H1 (cell line): ENCODE measurements around the gene MYPN. TPM values are rescaled to one million over a fixed set of nuclear protein-coding genes. Genes with fewer than 3 reads are reported as not detected.

Experiments
- CTCF ChIA-PET: fragments of 300-600 bp; sonication (Branson Sonifier 250); formaldehyde crosslinking; loops from one replicate; lab custom pipeline; 2021; ENCODE audit not compliant: partially characterized antibody; lab: Charles Lee
- POLR2A ChIA-PET: fragments of 300-600 bp; sonication (Branson Sonifier 250); formaldehyde crosslinking; loops from one replicate; lab custom pipeline; 2021; ENCODE audit warnings: inconsistent platforms; ENCODE audit not compliant: partially characterized antibody; lab: Charles Lee
- DNase-seq, 2 experiments: peaks; one replicate each; pipeline versions ENCODE4 v3.0.0 to v3.0.0-alpha.2; 2010 to 2022; ENCODE audit warnings: low spot score in 2 of 2, low read depth in 1 of 2, mixed read lengths in 1 of 2
- FAIRE-seq: peaks from 2 replicates; lab custom pipeline; 2011; peaks lifted over from hg19 to GRCh38; lab: Jason Lieb, UNC
- H2AFZ ChIP-seq: 2 replicates; pipeline ENCODE4 v1.8.1; 2012; ENCODE audit warnings: low read length, inconsistent platforms
- H2AK5ac ChIP-seq: 2 replicates; pipeline ENCODE4 v1.6.1; 2013; ENCODE audit warnings: low read depth, low read length
- H2BK120ac ChIP-seq: replicated peaks from 2 replicates; pipeline ENCODE3; 2013; ENCODE audit warnings: low read depth, low read length, inconsistent platforms
- H2BK12ac ChIP-seq: 2 replicates; pipeline ENCODE4 v1.6.1; 2013; ENCODE audit warnings: low read depth, low read length
- H2BK15ac ChIP-seq: 2 replicates; pipeline ENCODE4 v1.6.1; 2013; ENCODE audit warnings: low read length
- H2BK20ac ChIP-seq: 2 replicates; pipeline ENCODE4 v1.6.1; 2013; ENCODE audit warnings: low read length
- H2BK5ac ChIP-seq: 2 replicates; pipeline ENCODE4 v1.6.1; 2013; ENCODE audit warnings: low read depth, low read length
- H3K14ac ChIP-seq: 2 replicates; pipeline ENCODE4 v1.6.1; 2013; ENCODE audit warnings: inconsistent platforms; ENCODE audit not compliant: insufficient read length
- H3K18ac ChIP-seq: 2 replicates; pipeline ENCODE4 v1.6.1; 2013; ENCODE audit warnings: low read length; ENCODE audit errors: extremely low read depth
- H3K23ac ChIP-seq: 2 replicates; pipeline ENCODE4 v1.6.1; 2013; ENCODE audit warnings: inconsistent platforms; ENCODE audit not compliant: insufficient read length
- H3K23me2 ChIP-seq: 2 replicates; pipeline ENCODE4 v1.6.1; 2013; ENCODE audit warnings: low read depth, low read length
- H3K27ac ChIP-seq: 2 replicates; pipeline ENCODE4 v1.6.1; 2011; ENCODE audit warnings: low read depth, low read length, inconsistent platforms
- H3K27me3 ChIP-seq, 4 experiments: replicated peaks in 1 of 4; 1 replicate in 1 of 4; 2 replicates in 3 of 4; pipeline versions ENCODE4 v1.6.1 to v1.8.1; 2011 to 2013; ENCODE audit warnings: low read length in 3 of 4, mild to moderate bottlenecking in 3 of 4, inconsistent platforms in 2 of 4, mixed read lengths in 2 of 4, moderate library complexity in 1 of 4; ENCODE audit not compliant: control insufficient read depth in 3 of 4, insufficient read depth in 3 of 4; ENCODE audit errors: extremely low read depth in 1 of 4
- H3K36me3 ChIP-seq, 4 experiments: 2 replicates each; pipeline versions ENCODE4 v1.6.1 to v1.8.1; 2011 to 2013; ENCODE audit warnings: mild to moderate bottlenecking in 4 of 4, low read length in 3 of 4, moderate library complexity in 2 of 4, control low read depth in 1 of 4, inconsistent platforms in 1 of 4; ENCODE audit not compliant: insufficient read depth in 4 of 4, control insufficient read depth in 2 of 4
- H3K4ac ChIP-seq: replicated peaks from 2 replicates; pipeline ENCODE3; 2013; ENCODE audit warnings: low read length, low read depth, mixed read lengths, inconsistent platforms; ENCODE audit not compliant: insufficient read length
- H3K4me1 ChIP-seq, 4 experiments: replicated peaks in 1 of 4; 1 replicate in 1 of 4; 2 replicates in 3 of 4; pipeline versions ENCODE4 v1.6.1 to v1.8.1; 2011 to 2013; ENCODE audit warnings: low read length in 3 of 4, inconsistent platforms in 2 of 4, mixed read lengths in 1 of 4; ENCODE audit not compliant: insufficient read depth in 4 of 4, control insufficient read depth in 3 of 4
- H3K4me2 ChIP-seq, 2 experiments: 2 replicates each; pipeline versions ENCODE4 v1.6.1 to v1.8.1; 2011 to 2013; ENCODE audit warnings: low read depth in 2 of 2, low read length in 2 of 2, control low read depth in 1 of 2, inconsistent platforms in 1 of 2, mild to moderate bottlenecking in 1 of 2; ENCODE audit not compliant: insufficient read depth in 1 of 2
- H3K4me3 ChIP-seq, 4 experiments: fragments of 200-600, 300-600 bp in 1 of 4; sonication (generic), shearing (Covaris generic), sonication (Bioruptor Twin) in 1 of 4; 2 replicates each; pipeline versions ENCODE4 v1.5.1 to v1.8.1; 2011 to 2016; ENCODE audit warnings: low read length in 4 of 4, low read depth in 3 of 4, control low read depth in 2 of 4, inconsistent platforms in 2 of 4, mild to moderate bottlenecking in 2 of 4, mixed read lengths in 1 of 4, moderate library complexity in 1 of 4; ENCODE audit not compliant: insufficient read depth in 2 of 4; ENCODE audit errors: extremely low read depth in 1 of 4
- H3K56ac ChIP-seq: replicated peaks from 2 replicates; pipeline ENCODE3; 2013; ENCODE audit warnings: low read depth, mild to moderate bottlenecking, mixed read lengths, low read length, inconsistent platforms; ENCODE audit not compliant: insufficient read length
- H3K79me1 ChIP-seq: 2 replicates; pipeline ENCODE4 v1.6.1; 2013; ENCODE audit warnings: low read depth, low read length, control low read depth
- H3K79me2 ChIP-seq, 2 experiments: 2 replicates each; pipeline versions ENCODE4 v1.6.1 to v1.8.1; 2012 to 2013; ENCODE audit warnings: low read length in 2 of 2, mild to moderate bottlenecking in 2 of 2, inconsistent platforms in 1 of 2; ENCODE audit not compliant: insufficient read depth in 2 of 2, control insufficient read depth in 1 of 2
- H3K9ac ChIP-seq, 4 experiments: replicated peaks in 1 of 4; 1 replicate in 1 of 4; 2 replicates in 3 of 4; pipeline versions ENCODE4 v1.6.1 to v1.8.1; 2011 to 2013; ENCODE audit warnings: low read depth in 3 of 4, low read length in 3 of 4, control low read depth in 2 of 4, mild to moderate bottlenecking in 2 of 4, moderate library complexity in 2 of 4, inconsistent platforms in 1 of 4; ENCODE audit errors: extremely low read depth in 1 of 4
- H3K9me3 ChIP-seq, 2 experiments: 2 replicates each; pipeline versions ENCODE4 v1.6.1 to v1.8.1; 2012 to 2013; ENCODE audit warnings: mild to moderate bottlenecking in 2 of 2, moderate library complexity in 2 of 2, control low read depth in 1 of 2, inconsistent platforms in 1 of 2, low read depth in 1 of 2, low read length in 1 of 2, mixed read lengths in 1 of 2; ENCODE audit not compliant: insufficient read depth in 2 of 2
- H4K20me1 ChIP-seq, 2 experiments: replicated peaks in 1 of 2; 2 replicates each; pipeline versions ENCODE3 to v1.8.1; 2011 to 2013; ENCODE audit warnings: inconsistent platforms in 2 of 2, low read length in 2 of 2, mild to moderate bottlenecking in 1 of 2; ENCODE audit not compliant: insufficient read depth in 2 of 2, control insufficient read depth in 1 of 2
- H4K5ac ChIP-seq: 2 replicates; pipeline ENCODE4 v1.6.1; 2013; ENCODE audit warnings: low read length, low read depth, mixed read lengths, inconsistent platforms; ENCODE audit not compliant: insufficient read length
- H4K8ac ChIP-seq: 2 replicates; pipeline ENCODE4 v1.8.0; 2013; ENCODE audit warnings: mild to moderate bottlenecking, moderate library complexity, low read length, inconsistent platforms; ENCODE audit not compliant: insufficient read depth; ENCODE audit errors: extremely low read depth
- H4K91ac ChIP-seq: replicated peaks from 2 replicates; pipeline ENCODE3; 2013; ENCODE audit warnings: low read length, mixed read lengths, inconsistent platforms; ENCODE audit not compliant: insufficient read length
- BACH1 ChIP-seq: IDR thresholded peaks from 2 replicates; pipeline ENCODE4 v1.6.1; 2012; ENCODE audit warnings: low read length, improper control_type of control experiment
- BCL11A ChIP-seq, 2 experiments: IDR thresholded peaks; one replicate each; pipeline ENCODE4 v1.6.1; 2011; ENCODE audit warnings: low read depth in 2 of 2, low read length in 2 of 2, mild to moderate bottlenecking in 2 of 2
- BRCA1 ChIP-seq: IDR thresholded peaks from 2 replicates; pipeline ENCODE4 v1.6.1; 2012; ENCODE audit warnings: low read depth, low read length, improper control_type of control experiment
- CEBPB ChIP-seq: IDR thresholded peaks from 2 replicates; pipeline ENCODE4 v1.6.1; 2012; ENCODE audit warnings: low read depth, low read length
- GABPA ChIP-seq: IDR thresholded peaks from 2 replicates; pipeline ENCODE4 v1.6.1; 2011; ENCODE audit warnings: mild to moderate bottlenecking, low read length, moderate library complexity, borderline replicate concordance; ENCODE audit not compliant: insufficient read depth
- HDAC2 ChIP-seq, 2 experiments: fragments of 300-600 bp in 1 of 2; sonication (generic) in 1 of 2; IDR thresholded peaks; 2 replicates each; pipeline ENCODE4 v1.6.1; 2011 to 2012; ENCODE audit warnings: low read depth in 2 of 2, low read length in 2 of 2, mild to moderate bottlenecking in 2 of 2, moderate library complexity in 2 of 2, borderline replicate concordance in 1 of 2, inconsistent platforms in 1 of 2
- MAFK ChIP-seq: IDR thresholded peaks from 2 replicates; pipeline ENCODE4 v1.6.1; 2012; ENCODE audit warnings: low read depth, mild to moderate bottlenecking, improper control_type of control experiment, low read length
- POU5F1 ChIP-seq: IDR thresholded peaks from 2 replicates; pipeline ENCODE4 v1.6.1; 2011; ENCODE audit warnings: low read depth, mild to moderate bottlenecking, low read length, moderate library complexity
- RAD21 ChIP-seq, 2 experiments: IDR thresholded peaks in 1 of 2; conservative IDR thresholded peaks in 1 of 2; 2 replicates each; pipeline ENCODE4 v1.6.1; 2011; ENCODE audit warnings: low read depth in 2 of 2, low read length in 2 of 2, improper control_type of control experiment in 1 of 2, inconsistent platforms in 1 of 2, mild to moderate bottlenecking in 1 of 2, moderate library complexity in 1 of 2
- RBBP5 ChIP-seq: IDR thresholded peaks from 2 replicates; pipeline ENCODE4 v1.7.1; 2012; ENCODE audit warnings: low read depth, mild to moderate bottlenecking, inconsistent platforms, low read length, moderate library complexity, borderline replicate concordance
- RFX5 ChIP-seq: IDR thresholded peaks from 2 replicates; pipeline ENCODE4 v1.6.1; 2011; ENCODE audit warnings: low read depth, low read length, improper control_type of control experiment, borderline replicate concordance
- SIX5 ChIP-seq: IDR thresholded peaks from 2 replicates; pipeline ENCODE4 v1.6.1; 2011; ENCODE audit warnings: mild to moderate bottlenecking, low read depth, low read length
- SP1 ChIP-seq: IDR thresholded peaks from 2 replicates; pipeline ENCODE4 v1.6.1; 2011; ENCODE audit warnings: low read depth, low read length
- SP4 ChIP-seq: IDR thresholded peaks from 2 replicates; pipeline ENCODE4 v1.6.1; 2012; ENCODE audit warnings: low read length, inconsistent platforms
- TBP ChIP-seq: IDR thresholded peaks from 2 replicates; pipeline ENCODE4 v1.6.1; 2011; ENCODE audit warnings: low read depth, low read length, improper control_type of control experiment
- WGBS, 2 experiments: shearing (Covaris generic) in 1 of 2; methylation state at CpG; one replicate each; pipeline versions ENCODE4 v1.1.6 to v1.1.7; 2013 to 2015; ENCODE audit warnings: low lambda C conversion rate in 2 of 2, mixed read lengths in 2 of 2, inconsistent platforms in 1 of 2, low coverage in 1 of 2, missing lambda C conversion rate in 1 of 2; ENCODE audit not compliant: insufficient replicate concordance in 2 of 2, insufficient coverage in 1 of 2, insufficient read length in 1 of 2; ENCODE audit errors: extremely low coverage in 1 of 2, missing lambda C conversion rate in 1 of 2; 5-methylcytosine and 5-hydroxymethylcytosine counted together
- polyA plus RNA-seq, 7 experiments: library from polyadenylated mRNA; depleted of rRNA in 3 of 7; stranded (reverse) in 5 of 7; unstranded in 2 of 7; fragments of >200 nt in 5 of 7; fragments of 200-250 nt in 2 of 7; gene quantifications; 1 replicate in 5 of 7; 2 replicates in 1 of 7; 4 replicates in 1 of 7; pipeline versions ENCODE4 v1.2.1 to v1.2.3, GENCODE V29; 2011 to 2013; ENCODE audit warnings: missing spikeins in 2 of 7, mixed read lengths in 2 of 7
- total RNA-seq: library from RNA; stranded (reverse); fragmentation: NEBNext Ultra II Directional; extraction: Animal tissue kit (Norgen Biotek cat#: 25700); gene quantifications from 2 replicates; pipeline ENCODE4 v1.2.1, GENCODE V29; 2021

MYPN gene
- total and polyA plus RNA-seq, 2 of the 8 experiments (the other 6 are each of a cell fraction or from before 2014, with no cell fraction given): not detected

- 88% methylated on average over 1 of the region's 1 CpG; no CpG with 5 or more reads in 1 of the 2 experiments for WGBS, 2 experiments
- no peak for FAIRE-seq
- H3K23me2 ChIP-seq: no peaks in the 10 kb centered on the region
- no peak for TF ChIP-seq BRCA1
- no peak for TF ChIP-seq SP1
- no peak for TF ChIP-seq BACH1
- no peak for TF ChIP-seq SIX5
- TF ChIP-seq BCL11A (IDR thresholded peaks at IDR 0.05; ENCODE audit: low read depth in 2 of 2, low read length in 2 of 2): no peak
- TF ChIP-seq POU5F1: no peak
- no peak for TF ChIP-seq MAFK
- TF ChIP-seq RAD21 (IDR thresholded peaks at IDR 0.05 in 1 of 2, conservative IDR thresholded peaks at IDR 0.05 in 1 of 2; ENCODE audit: low read depth in 2 of 2, low read length in 2 of 2): no peak
- no peak for TF ChIP-seq RFX5
- TF ChIP-seq CEBPB: no peak
- TF ChIP-seq RBBP5: no peak
- no peak for TF ChIP-seq GABPA
- no peak for TF ChIP-seq HDAC2 (IDR thresholded peaks at IDR 0.05; ENCODE audit: borderline replicate concordance in 1 of 2, low read depth in 2 of 2, low read length in 2 of 2)
- TF ChIP-seq TBP: no peak
- TF ChIP-seq SP4: no peak
These were observed 102.4 kb downstream of the MYPN start for GRCh38 chr10:68211669-68212068.

More at GRCh38 chr10:68211669-68212068, 102.4 kb downstream of the MYPN start:
- Histone ChIP-seq H3K36me3 (no peaks in the 10 kb centered on the region), H3K9ac (no peak overlapping the region), H3K4me1 (no peaks in the 10 kb centered on the region; a peak in 2 of 7 replicates), H2BK12ac (no peak overlapping the region), H3K14ac (no peak overlapping the region), H3K79me2 (no peaks in the 10 kb centered on the region), H3K79me1 (no peaks in the 10 kb centered on the region), H2BK20ac (no peak overlapping the region), H4K20me1 (no peaks in the 10 kb centered on the region), H3K4me3 (no peak overlapping the region), H3K23ac (no peak overlapping the region), H2AK5ac (no peak overlapping the region), H2BK120ac (no peak overlapping the region), H3K9me3 (no peaks in the 10 kb centered on the region), H3K4me2 (no peak overlapping the region), H2BK5ac (no peak overlapping the region), H3K27me3 (no peaks in the 10 kb centered on the region), H3K4ac (no peak overlapping the region), H3K56ac (no peak overlapping the region), H3K27ac (no peak overlapping the region), H2BK15ac (no peak overlapping the region), H4K91ac (no peak overlapping the region), H2AFZ (no peak overlapping the region), H4K5ac (no peak overlapping the region), H3K18ac (no peak overlapping the region), H4K8ac (no peak overlapping the region)
- no peak for DNase-seq
- ChIA-PET CTCF (interaction anchor here (1.2 to 9.0 kb wide), 18 partner anchors 11 to 423 kb away, joined by 3 to 71 read pairs (median 8); no protein-coding TSS in a partner anchor), POLR2A (interaction anchor here (1.8 kb wide), 1 partner anchor 121 kb away, joined by 9 read pairs; the partner anchor contains the start of genes HNRNPH3 and PBLD)
